NCI-H345 treated with DMSO at 0.1 percent for 48 hours (cell line): ENCODE results near the gene TRIM59.
A peak's percentile ranks its signal among the peaks of the same experiment; 100 is the strongest.

Experiments used
- DNase-seq: peaks from one replicate; lab custom pipeline; 2025; ENCODE audit not compliant: unreplicated experiment; lab: John Stamatoyannopoulos, UW

The TRIM59 gene

GRCh38 chr3:160449636-160450598 is at the start of gene TRIM59:
TRIM59 (minus strand) TSS chr3:160449786; CDS start chr3:160439183, 10,603 bp downstream.
- DNase-seq: peak; percentile 73

- no peak for DNase-seq
These were observed 48.6 kb upstream of the TRIM59 start for GRCh38 chr3:160498202-160498601.

GRCh38 chr3:160490166-160490565 is 40.6 kb upstream of the TRIM59 start:
- no peak for DNase-seq

GRCh38 chr3:160486459-160486869 is 36.9 kb upstream of the TRIM59 start:
- DNase-seq: no peak

- no peak for DNase-seq
These were observed 33.2 kb upstream of the TRIM59 start for GRCh38 chr3:160482796-160483195.

GRCh38 chr3:160481856-160482255 is 32.3 kb upstream of the TRIM59 start:
- no peak for DNase-seq

GRCh38 chr3:160480931-160481330 is 31.3 kb upstream of the TRIM59 start:
- DNase-seq: no peak

- no peak for DNase-seq
These were observed 29.8 kb upstream of the TRIM59 start for GRCh38 chr3:160479376-160479775.

- no peak for DNase-seq
These were observed 28.8 kb upstream of the TRIM59 start for GRCh38 chr3:160478338-160478737.

- no peak for DNase-seq
These were observed 28.2 kb upstream of the TRIM59 start for GRCh38 chr3:160477750-160478149.

GRCh38 chr3:160475884-160476283 is 26.3 kb upstream of the TRIM59 start:
- no peak for DNase-seq

GRCh38 chr3:160475153-160475552 is 25.6 kb upstream of the TRIM59 start:
- no peak for DNase-seq

- DNase-seq: no peak
These were observed 24.8 kb upstream of the TRIM59 start for GRCh38 chr3:160474416-160474838.

GRCh38 chr3:160473978-160474377 is 24.4 kb upstream of the TRIM59 start:
- no peak for DNase-seq

- DNase-seq: no peak
These were observed 23.6 kb upstream of the TRIM59 start for GRCh38 chr3:160473221-160473620.

GRCh38 chr3:160472344-160472743 is 22.8 kb upstream of the TRIM59 start:
- DNase-seq: no peak

GRCh38 chr3:160471892-160472291 is 22.3 kb upstream of the TRIM59 start:
- DNase-seq: no peak

GRCh38 chr3:160470181-160470580 is 20.6 kb upstream of the TRIM59 start:
- DNase-seq: no peak

- DNase-seq: no peak
These were observed 15.4 kb upstream of the TRIM59 start for GRCh38 chr3:160464971-160465370.

GRCh38 chr3:160464321-160464720 is 14.7 kb upstream of the TRIM59 start:
- DNase-seq: no peak

- DNase-seq: no peak
These were observed 10.4 kb upstream of the TRIM59 start for GRCh38 chr3:160460033-160460432.

- DNase-seq: no peak
These were observed 9.9 kb upstream of the TRIM59 start for GRCh38 chr3:160459450-160459970.
